Effector memory CD8-positive, alpha-beta T cell (primary cell): ENCODE results near the gene CST9L.
A peak's percentile ranks its signal among the peaks of the same experiment; 100 is the strongest.

ENCODE experiments used
- ATAC-seq: fragments of 150-1000 bp; cut with Tn5 transposase; replicated peaks from 2 replicates; pipeline ENCODE4 v1.10.0; 2021; ENCODE audit warnings: mild to moderate bottlenecking, moderate library complexity
- DNase-seq, 3 experiments: peaks; one replicate each; pipeline ENCODE4 v3.0.0; 2021
- H3K27ac Mint-ChIP-seq, 2 donors: one replicate each; pipeline ENCODE4 v1.8.0; 2022; ENCODE audit warnings: mild to moderate bottlenecking in 2 of 2, mixed read lengths in 2 of 2, moderate library complexity in 2 of 2
- H3K27me3 Mint-ChIP-seq, 2 donors: one replicate each; pipeline ENCODE4 v1.8.0; 2022; ENCODE audit warnings: mixed read lengths in 2 of 2
- H3K36me3 Mint-ChIP-seq: one replicate; pipeline ENCODE4 v1.8.0; 2022; ENCODE audit warnings: mild to moderate bottlenecking, moderate library complexity, mixed read lengths; ENCODE audit not compliant: insufficient read depth
- H3K4me1 Mint-ChIP-seq, 2 donors: one replicate each; pipeline ENCODE4 v1.8.0; 2022; ENCODE audit warnings: low read depth in 2 of 2, mixed read lengths in 2 of 2
- H3K4me3 Mint-ChIP-seq, 2 donors: one replicate each; pipeline ENCODE4 v1.8.0; 2022; ENCODE audit warnings: mild to moderate bottlenecking in 2 of 2, mixed read lengths in 2 of 2, moderate library complexity in 2 of 2
- H3K9me3 Mint-ChIP-seq, 2 donors: one replicate each; pipeline ENCODE4 v1.8.0; 2022; ENCODE audit warnings: mixed read lengths in 2 of 2

CST9L gene

DNA sequence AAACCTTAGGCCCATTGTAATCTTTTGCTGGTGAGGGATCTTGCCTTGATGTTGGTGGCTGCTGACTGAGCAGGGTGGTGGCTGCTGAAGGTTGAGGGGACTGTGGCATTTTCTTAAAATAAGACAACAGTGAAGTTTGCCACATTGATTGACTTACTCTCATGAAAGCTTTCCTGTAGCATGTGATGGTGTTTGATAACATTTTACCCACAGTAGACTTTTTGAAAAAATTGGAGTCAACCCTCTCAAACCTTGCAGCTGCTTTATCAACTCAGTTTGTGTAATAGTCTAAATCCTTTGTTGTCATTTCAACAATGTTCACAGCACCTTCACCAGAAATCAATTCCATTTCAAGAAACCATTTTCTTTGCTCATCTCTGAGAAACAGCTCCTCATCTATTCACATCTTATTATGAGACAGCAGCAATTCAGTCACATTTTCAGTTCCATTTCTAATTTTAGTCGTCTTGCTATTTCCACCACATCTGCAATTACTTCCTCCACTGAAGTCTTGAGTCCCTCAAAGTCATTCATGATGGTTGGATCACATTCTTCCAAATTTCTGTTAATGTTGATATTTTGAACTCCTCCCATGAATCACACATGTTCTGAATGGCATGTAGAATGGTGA is 37.2 kb downstream of the CST9L start:
- DNase-seq, result no peak
- H3K4me1 Mint-ChIP-seq, result peaks cover 13 to 19% of the 10 kb centered on the region in 2 donors
- H3K27ac Mint-ChIP-seq, result peak overlapping the region; percentile 29 to 47
- peak; percentile 74 for ATAC-seq
- H3K27me3 Mint-ChIP-seq, result no peaks in the 10 kb centered on the region
- peak overlapping the region; percentile 4 to 20 for H3K4me3 Mint-ChIP-seq
- peaks cover 8 to 14% of the 10 kb centered on the region in 2 donors for H3K9me3 Mint-ChIP-seq
- H3K36me3 Mint-ChIP-seq, result no peaks in the 10 kb centered on the region

DNA sequence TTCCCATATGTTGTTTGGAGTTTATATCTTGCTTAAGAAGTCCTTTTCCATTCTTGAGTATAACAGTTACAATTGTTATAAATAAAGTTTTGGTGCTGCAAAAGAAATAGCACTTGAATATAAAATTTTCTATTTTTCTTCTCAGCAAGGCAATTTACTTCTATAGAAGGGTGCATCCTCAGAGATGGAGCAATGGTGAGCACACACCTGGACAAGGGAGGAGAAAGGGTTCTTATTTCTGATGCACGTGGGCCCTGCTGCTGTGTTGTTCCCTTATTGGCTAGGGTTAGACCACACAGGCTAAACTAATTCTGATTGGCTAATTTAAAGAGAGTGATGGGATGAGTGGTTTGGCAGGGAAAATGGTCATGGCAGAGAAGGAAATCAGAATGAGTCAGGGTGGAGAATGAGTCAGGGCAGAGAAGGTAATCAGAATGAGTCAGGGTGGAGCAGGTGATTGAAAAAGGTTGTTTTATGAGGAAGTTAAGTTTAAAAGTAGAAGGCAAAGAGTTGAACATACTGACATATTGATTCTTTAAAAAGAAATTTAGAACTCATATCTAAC is 39.3 kb downstream of the CST9L start:
- Mint-ChIP-seq H3K4me1 (peaks cover 16 to 19% of the 10 kb centered on the region in 2 donors), H3K4me3 (no peak overlapping the region), H3K27ac (no peak overlapping the region), H3K36me3 (no peaks in the 10 kb centered on the region), H3K27me3 (no peaks in the 10 kb centered on the region), H3K9me3 (peaks cover 8 to 14% of the 10 kb centered on the region in 2 donors)
- no peak for ATAC-seq
- DNase-seq, result no peak

DNA sequence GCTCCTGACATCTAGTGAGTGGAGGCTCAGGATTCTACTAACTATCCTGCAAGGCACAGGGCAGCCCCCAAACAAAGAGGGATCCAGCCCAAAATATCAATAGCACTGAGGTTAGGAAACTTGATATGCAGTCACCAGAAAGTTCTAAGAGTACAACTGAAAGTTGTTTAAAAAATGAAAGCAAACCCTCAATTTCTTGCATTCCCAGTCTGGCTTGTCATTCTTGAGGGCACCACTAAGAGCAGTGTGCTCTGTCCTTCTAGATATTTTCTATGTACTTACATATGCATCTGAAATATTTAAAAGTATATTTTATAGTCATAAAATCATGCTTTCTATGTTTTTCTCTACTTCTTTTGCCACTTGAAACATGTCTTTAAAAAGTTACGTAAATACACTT is 41.4 kb downstream of the CST9L start:
- no peak for ATAC-seq
- Mint-ChIP-seq H3K4me3 (no peak overlapping the region), H3K27ac (no peak overlapping the region), H3K27me3 (no peaks in the 10 kb centered on the region), H3K36me3 (no peaks in the 10 kb centered on the region), H3K4me1 (peaks cover 13 to 16% of the 10 kb centered on the region in 2 donors), H3K9me3 (peaks cover 8 to 14% of the 10 kb centered on the region in 2 donors)
- no peak for DNase-seq

DNA sequence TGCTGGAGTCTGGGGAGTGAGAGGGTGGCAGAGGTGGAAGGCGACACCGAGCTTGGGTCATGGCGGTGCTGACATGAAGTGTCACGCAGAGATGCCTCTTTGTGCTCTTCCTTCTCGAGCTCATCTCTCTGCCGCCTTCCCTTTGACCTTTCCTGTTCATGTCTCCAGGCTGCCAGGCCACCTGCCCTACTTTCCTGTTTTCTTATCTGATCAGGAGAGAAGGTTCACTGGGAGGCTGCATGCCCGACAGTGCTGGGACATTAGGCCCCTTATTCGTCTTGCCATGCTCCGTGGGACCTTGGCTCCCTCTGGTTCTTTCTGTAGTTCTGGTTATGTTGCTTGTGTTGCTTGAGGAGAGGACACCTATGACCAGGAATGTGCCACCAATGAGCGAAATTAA is 44.1 kb downstream of the CST9L start:
- Mint-ChIP-seq H3K27me3 (peaks cover 0 to 3% of the 10 kb centered on the region in 2 donors), H3K4me3 (no peak overlapping the region), H3K4me1 (peaks cover 3% of the 10 kb centered on the region in 2 donors), H3K9me3 (peaks cover 8 to 11% of the 10 kb centered on the region in 2 donors), H3K27ac (peak overlapping the region in 1 of 2 donors; percentile 49), H3K36me3 (no peaks in the 10 kb centered on the region)
- DNase-seq (no peak), ATAC-seq (no peak)

DNA sequence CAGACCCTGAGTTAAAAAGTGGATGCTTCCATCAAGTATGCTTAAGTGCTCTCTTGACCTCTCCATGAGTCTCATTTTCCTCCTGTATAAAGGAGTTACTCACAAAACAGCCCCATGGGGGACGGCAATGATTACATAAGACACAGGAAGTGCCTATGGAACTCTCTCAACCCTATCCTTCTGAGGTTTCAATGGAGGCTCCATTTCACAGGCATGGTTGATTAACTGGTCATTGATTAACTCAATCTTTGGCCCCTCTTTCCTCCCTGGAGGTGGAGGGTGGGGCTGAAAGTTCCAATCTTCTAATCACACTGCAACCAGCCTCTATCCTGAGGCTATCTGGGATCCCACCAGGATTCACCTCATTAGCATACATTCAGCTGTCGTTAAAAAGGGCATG is 48.1 kb downstream of the CST9L start:
- ATAC-seq (no peak), DNase-seq (no peak)
- no peak overlapping the region for H3K4me3 Mint-ChIP-seq
- no peaks in the 10 kb centered on the region for H3K36me3 Mint-ChIP-seq
- peaks cover 0 to 15% of the 10 kb centered on the region in 2 donors for H3K27me3 Mint-ChIP-seq
- H3K27ac Mint-ChIP-seq, result no peak overlapping the region
- no peaks in the 10 kb centered on the region for H3K4me1 Mint-ChIP-seq
- H3K9me3 Mint-ChIP-seq, result no peaks in the 10 kb centered on the region

DNA sequence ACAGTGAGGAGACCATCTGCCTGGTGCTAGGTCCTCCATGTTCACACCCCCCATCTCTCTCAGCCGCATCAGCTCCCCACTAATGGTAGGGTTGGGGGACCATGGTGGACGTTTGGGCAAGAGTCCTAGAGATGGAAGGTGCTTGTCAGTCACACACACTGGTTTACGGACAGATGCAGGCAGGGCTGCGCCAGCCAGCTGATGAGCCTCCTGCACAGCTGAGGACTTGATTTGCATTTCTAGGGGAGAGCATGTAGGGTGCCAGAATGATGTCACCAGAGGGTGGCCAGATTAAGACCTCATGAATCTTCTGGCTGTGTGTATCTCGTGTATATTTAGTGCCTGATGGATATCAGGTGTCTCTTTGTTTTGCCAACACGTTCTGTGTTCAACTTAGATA is 48.7 kb downstream of the CST9L start:
- Mint-ChIP-seq H3K9me3 (no peaks in the 10 kb centered on the region), H3K4me1 (no peaks in the 10 kb centered on the region), H3K36me3 (no peaks in the 10 kb centered on the region), H3K27me3 (peaks cover 0 to 15% of the 10 kb centered on the region in 2 donors), H3K27ac (no peak overlapping the region), H3K4me3 (no peak overlapping the region)
- no peak for ATAC-seq
- DNase-seq, result no peak

DNA sequence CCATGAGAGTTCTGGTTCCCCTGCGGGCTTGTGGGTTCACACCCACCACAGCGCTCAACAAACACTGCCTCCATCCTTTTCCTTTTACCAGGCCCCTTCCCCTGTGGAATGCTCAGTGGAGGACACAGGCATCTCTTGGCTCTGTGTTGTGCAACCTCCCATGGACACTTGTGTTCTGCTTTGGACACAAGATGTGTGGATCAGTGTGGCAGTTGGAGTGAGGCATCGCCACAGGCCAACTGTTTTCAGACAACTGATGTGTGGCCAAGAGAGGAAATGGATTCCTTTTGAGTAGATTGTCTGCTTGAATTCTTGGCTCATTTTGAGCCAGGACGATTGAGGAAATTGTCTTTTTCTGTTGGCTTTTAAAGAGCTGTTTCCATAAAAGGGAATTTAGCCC is 50.6 kb downstream of the CST9L start:
- H3K9me3 Mint-ChIP-seq, result no peaks in the 10 kb centered on the region
- H3K36me3 Mint-ChIP-seq, result no peaks in the 10 kb centered on the region
- no peak for DNase-seq
- H3K4me1 Mint-ChIP-seq, result no peaks in the 10 kb centered on the region
- peaks cover 0 to 15% of the 10 kb centered on the region in 2 donors for H3K27me3 Mint-ChIP-seq
- no peak for ATAC-seq
- H3K27ac Mint-ChIP-seq, result no peak overlapping the region
- no peak overlapping the region for H3K4me3 Mint-ChIP-seq

DNA sequence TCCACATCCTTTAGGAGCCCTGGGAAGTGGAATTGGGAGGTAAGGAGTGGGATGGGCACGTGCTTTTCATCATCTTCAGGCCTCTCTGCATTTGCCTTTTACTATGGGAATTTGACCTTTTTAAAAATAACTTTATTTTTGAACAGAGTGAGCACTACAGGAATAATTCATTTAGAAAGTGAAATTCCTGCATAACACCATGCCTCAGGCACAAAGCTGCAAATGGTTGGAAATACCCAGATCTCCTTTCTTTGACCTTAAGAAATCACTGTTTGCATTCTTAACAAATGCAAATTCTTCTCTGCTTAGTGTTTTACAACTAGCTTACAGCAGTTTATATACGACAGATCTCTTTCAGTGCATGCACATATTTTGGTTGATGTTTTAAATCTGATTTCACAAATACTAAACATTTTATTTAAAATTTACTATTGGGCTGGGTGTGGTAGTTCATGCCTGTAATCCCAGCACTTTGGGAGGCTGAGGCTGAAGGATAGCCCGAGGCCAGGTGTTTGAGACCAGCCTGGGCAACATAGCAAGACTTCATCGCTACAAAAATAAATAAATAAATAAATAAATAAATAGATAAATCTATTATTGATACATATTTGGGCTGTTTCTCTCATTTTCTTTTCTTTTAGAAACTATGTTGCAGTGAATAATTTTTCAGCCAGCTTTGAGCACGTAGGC is 52.9 kb downstream of the CST9L start:
- peaks cover 0 to 15% of the 10 kb centered on the region in 2 donors for H3K27me3 Mint-ChIP-seq
- H3K27ac Mint-ChIP-seq, result no peak overlapping the region
- DNase-seq (no peak), ATAC-seq (no peak)
- no peaks in the 10 kb centered on the region for H3K4me1 Mint-ChIP-seq
- H3K36me3 Mint-ChIP-seq, result peaks cover 3% of the 10 kb centered on the region
- no peak overlapping the region for H3K4me3 Mint-ChIP-seq
- H3K9me3 Mint-ChIP-seq, result no peaks in the 10 kb centered on the region

DNA sequence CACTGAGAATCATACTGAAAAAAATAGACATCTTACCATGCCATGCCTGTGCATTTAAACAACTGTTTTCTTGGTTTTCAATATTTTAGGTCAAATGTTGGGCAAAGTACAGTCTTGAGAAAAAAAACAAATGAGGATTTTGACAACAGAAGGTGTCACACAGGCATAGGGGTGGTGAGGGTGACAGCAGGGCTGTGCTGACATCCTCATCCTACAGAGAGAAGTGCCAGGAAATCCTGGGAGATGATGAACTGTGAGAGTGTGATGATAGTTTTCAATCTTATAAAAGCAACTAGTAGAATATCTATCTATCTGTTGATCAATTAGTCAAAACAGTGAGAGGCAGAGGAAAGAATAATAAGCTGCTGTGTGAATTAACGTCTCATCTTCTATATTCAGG is 53.4 kb downstream of the CST9L start:
- H3K27me3 Mint-ChIP-seq, result peaks cover 0 to 15% of the 10 kb centered on the region in 2 donors
- ATAC-seq (no peak), DNase-seq (no peak)
- no peak overlapping the region for H3K27ac Mint-ChIP-seq
- no peaks in the 10 kb centered on the region for H3K4me1 Mint-ChIP-seq
- H3K36me3 Mint-ChIP-seq, result peaks cover 3% of the 10 kb centered on the region
- H3K4me3 Mint-ChIP-seq, result no peak overlapping the region
- no peaks in the 10 kb centered on the region for H3K9me3 Mint-ChIP-seq
